NCI-H2196 (cell line): ENCODE measurements around the gene GRM8.

Experiments used
- DNase-seq: peaks from one replicate; lab custom pipeline; 2025; ENCODE audit not compliant: unreplicated experiment; lab: John Stamatoyannopoulos, UW

Gene GRM8

GRCh38 chr7:126453104-126453503 lies 799.6 kb downstream of the GRM8 start:
- no peak for DNase-seq

- no peak for DNase-seq
Observed at GRCh38 chr7:126450269-126450671, 802.5 kb downstream of the GRM8 start.

DNA sequence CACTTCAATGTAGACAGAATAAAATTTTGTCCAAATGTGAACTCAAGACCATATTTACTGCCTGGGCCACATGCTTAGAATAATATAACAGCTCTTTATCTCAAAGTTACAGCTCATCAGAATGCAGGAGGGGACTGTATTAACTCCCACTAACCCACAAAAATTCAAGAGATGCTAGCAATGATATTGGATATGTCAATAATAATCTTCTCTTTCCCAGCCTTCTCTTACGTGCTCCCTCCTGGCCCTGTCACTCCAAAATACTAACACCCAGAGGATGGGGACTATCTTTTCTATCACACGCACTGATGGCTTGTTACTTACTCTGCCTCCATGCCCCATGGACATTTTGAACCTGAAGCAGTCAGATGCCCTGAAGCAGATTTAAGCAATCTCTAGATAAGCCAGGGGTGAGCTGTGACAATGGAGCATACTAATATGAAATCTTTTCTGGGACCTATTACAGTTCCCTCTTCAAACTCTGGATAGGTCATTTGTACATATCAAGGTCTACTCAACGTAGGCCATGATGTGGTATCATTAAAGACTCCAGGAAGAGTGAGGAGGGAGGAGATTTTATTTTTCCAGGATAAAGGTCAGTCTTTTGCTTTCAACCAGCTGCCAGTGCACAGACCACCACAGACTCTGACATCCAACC lies 803.0 kb downstream of the GRM8 start:
- no peak for DNase-seq

DNA sequence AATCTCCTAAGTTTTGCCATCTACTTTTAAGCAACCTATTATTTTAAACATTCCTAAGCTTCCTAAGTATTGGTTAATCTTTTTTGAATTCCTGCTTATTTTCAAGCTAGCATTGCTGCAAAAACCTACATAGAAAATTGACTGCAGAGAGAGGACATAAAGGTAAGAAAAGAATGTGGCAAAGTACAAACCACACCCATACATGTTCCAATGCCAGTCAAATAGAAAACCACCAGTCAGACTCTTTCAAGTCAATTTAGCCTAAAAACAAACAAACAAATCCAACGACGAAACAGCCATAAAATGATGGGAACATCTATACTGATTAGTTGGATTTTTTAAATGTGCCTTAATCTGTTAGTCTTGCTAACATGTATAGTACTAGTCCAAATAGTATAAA lies 804.8 kb downstream of the GRM8 start:
- no peak for DNase-seq

DNA sequence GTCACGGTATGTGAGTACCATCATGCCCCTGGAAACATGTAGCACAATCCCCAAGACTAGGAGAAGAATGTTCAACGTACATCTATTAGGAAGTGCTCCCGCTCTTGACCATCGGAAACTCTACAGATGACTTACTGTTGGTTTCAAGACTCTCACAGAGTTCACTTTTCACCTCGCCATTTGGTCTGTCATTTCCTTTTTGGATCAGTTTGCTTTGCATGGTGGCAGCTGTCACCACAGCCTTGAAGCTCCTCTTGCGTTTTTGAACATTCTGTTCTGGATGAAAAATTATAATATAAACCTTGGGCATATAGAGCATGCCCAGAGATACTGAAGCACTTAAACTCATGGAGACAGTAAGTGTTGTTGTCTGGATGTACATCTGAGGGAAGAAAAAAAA lies 806.8 kb downstream of the GRM8 start:
- no peak for DNase-seq

GRCh38 chr7:126443951-126444350 lies 808.8 kb downstream of the GRM8 start:
- no peak for DNase-seq

DNA sequence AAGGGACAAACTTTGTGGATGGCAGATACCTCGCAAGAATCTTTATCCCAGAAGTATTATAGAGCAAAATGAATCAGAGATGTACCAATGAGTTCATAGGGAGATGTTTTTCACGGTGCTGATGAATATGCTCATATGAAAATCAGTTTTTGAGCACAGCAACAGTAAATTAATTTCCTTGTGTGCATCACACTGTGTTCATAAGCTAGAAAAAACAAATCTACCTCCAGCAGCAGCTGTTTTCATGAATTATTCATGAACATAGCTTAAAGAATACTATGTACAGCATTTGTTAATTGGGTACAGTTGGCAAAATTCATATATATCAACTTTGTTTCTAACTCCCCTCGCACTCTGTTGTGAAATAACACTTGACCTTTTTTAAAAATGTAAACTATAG lies 809.8 kb downstream of the GRM8 start:
- no peak for DNase-seq

DNA sequence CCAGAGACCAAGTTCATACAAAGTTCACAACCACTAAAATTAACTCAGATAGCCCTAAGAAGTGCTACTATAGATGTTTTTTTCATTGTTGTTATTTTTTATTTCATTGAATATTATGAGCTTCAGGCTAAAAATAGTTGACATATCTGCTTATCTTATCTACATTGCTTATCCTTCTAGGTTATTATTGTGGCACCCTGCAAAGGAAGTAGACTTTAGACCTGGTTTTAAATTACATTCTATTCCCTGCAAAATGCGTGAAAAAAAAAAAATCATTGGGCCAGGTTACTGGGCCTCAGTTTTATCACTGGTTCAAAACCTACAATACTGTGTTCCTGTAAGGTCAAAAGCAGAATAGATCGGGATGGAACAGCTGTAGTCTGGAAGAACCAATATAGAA lies 811.0 kb downstream of the GRM8 start:
- DNase-seq = no peak

GRCh38 chr7:126440542-126440941 lies 812.2 kb downstream of the GRM8 start:
- DNase-seq = no peak

DNA sequence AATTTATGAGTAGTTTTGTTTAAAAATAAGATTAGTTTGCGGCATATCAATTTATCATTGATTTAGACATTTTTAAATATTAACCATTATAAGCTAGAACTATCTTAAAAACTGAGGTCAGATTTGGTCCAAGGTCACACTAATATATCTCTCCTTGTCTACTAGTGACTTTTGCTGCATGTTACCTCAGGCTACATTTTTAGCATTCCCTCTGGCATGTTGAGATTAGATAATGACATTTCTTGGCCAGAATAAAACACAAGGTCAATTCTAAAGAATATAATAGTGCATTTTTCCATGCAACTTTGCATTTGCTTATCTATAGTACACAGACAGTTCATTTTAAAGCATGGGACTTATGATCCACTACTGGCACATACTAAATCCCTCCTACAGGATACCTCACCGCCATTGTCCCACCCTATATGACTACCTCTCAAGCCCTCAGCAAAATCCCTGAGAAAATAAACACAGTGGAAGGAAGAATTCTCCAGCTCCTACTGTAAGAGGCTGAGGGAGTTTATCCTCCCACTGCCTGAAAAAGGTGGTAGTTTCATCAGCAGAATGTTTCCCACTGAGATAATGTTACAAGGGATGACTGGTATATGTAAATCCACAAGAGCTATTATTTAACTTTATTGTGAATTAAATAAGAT lies 816.4 kb downstream of the GRM8 start:
- no peak for DNase-seq

DNA sequence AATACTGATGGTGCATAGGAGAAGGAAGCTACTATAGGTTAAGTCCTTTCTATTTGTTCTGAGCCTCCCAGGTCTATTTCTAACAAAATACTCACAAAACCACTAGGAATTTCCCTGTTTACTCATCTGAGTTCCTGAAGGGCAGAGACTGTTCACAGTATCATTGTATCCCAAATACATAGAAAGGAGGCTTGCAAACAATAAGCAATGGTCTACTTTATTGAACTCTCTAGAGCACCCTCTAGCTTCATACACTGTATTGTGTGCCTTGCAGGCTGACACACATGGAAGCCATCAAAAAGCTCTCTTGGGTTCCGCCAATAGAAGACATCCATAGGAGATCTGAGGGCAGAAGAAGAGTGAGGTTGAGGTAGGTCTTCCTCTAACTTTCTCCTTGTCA lies 826.1 kb downstream of the GRM8 start:
- no peak for DNase-seq

DNA sequence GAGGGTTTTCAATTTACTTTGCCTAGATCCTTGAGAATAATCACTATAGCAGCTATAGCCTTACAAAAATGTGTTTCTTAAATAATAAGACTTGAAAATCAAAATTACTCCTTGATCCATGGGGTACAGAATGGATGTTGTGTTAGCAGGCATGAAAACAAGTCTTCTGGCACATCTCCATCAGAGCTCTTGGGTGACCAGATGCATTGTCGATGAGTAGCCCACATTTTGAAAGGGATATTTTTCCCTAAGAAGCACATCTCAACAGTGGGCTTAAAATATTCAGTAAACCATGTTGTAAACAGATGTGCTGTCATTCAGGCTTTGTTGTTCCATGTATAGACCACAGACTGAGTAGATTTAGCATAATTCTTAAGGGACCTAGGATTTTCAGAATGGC lies 827.8 kb downstream of the GRM8 start:
- no peak for DNase-seq

GRCh38 chr7:126419047-126419446 lies 833.7 kb downstream of the GRM8 start:
- DNase-seq = no peak

- no peak for DNase-seq
Observed at GRCh38 chr7:126411821-126412383, 840.8 kb downstream of the GRM8 start.

DNA sequence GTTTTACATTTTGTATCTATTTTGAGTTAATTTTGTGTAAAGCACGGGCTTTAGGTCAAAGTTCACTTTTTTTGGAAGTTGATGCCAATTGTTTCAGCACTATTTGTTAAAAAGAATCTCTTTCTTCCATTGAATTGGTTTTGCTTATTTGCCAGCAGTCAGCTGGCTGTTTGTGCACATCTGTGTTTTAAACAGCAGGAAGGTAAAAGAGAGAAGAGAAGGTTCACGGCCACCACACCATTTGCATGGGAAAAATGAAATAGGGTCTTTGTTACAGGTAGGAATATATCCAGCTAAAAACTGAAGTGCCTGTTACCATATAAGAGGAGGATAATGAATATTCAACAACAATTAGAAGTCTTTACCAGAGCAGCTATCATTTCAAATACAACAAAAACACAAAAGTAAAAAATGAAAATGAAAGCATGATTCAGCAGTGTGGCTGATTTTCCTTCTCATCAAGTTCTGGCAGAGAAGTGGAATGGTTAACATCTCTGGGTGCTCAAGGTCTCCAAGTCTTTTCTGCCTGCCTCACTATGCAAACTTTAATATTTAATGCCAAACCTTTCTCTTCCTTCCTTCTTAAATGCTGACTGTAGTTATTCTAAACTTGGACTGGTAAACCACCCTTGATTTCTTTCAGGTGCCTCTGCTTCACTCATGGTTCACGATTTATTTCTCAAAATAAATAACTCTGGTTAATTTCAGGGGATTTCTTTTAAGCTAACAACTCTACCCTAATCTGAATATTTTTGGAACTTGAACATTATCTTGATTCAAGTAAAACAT lies 841.5 kb downstream of the GRM8 start:
- peak; percentile 6 for DNase-seq

- DNase-seq = no peak
Observed at GRCh38 chr7:126403040-126403439, 849.7 kb downstream of the GRM8 start.

DNA sequence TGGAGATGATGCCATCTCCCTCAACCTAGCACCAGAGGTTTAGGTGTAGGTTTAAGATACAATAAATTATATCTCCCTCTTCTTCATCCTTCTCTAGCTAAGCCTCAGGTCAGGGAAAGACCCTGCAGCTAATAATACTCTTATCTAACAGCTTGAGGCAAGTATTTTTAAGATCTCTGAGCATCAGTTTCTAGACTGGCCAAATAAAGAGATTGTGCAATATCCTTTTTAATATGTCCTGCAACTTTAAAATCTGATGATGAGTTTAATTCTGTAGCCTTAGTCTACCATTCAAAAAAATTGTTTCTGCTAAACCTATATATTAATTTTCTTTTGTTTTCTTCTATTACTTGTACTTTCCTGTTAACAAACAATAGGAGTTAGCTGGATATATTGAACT lies 850.8 kb downstream of the GRM8 start:
- no peak for DNase-seq

DNA sequence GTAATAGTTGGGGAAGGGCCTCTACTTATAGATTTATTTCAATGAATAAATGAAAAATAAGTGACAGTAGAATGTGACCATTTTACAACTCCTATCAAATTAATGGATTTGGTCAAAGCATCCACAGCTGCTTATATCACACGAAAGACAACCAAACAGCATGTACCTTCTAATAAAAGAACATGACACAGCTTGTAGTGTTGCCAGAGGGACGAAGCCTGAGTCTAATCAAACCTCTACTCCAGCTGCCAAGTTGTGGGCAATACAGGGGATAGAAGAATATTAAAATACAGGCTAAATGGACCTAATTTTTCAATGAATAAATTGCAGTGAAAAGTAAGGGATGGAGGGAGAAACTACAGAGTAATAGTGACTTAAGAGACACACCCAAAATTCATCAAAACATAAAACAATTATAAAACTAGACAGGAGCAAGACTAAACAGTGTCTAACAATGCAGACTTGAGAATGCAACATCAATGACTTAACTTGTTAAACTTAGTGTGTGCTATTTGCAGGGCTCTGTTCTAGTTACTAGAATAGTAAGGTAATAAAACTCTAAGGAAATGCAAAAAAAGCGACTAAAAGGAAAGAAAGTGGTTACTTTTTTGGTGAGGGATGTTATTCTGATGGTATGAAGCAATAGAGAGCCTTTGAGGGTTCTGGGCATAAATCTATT lies 853.8 kb downstream of the GRM8 start:
- no peak for DNase-seq

GRCh38 chr7:126398285-126398684 lies 854.5 kb downstream of the GRM8 start:
- DNase-seq = no peak

- no peak for DNase-seq
Observed at GRCh38 chr7:126394406-126394805, 858.3 kb downstream of the GRM8 start.
